Fibroblast of skin of scalp (primary cell): Measurements from ENCODE around the gene AP2M1.

Experiments used
- DNase-seq: peaks from one replicate; pipeline ENCODE4 v3.0.0-alpha.2; 2013

AP2M1 gene

GRCh38 chr3:184229394-184230080 is 54.9 kb downstream of the AP2M1 start, which contains the start of gene VWA5B2:
VWA5B2 (plus strand) TSS chr3:184229585; CDS start chr3:184230529, 944 bp downstream.
- peak; percentile 32 for DNase-seq

GRCh38 chr3:184230081-184230602 is 55.5 kb downstream of the AP2M1 start:
- no peak for DNase-seq

- no peak for DNase-seq
Measured at GRCh38 chr3:184230603-184231528, 56.2 kb downstream of the AP2M1 start.

- no peak for DNase-seq
Measured at GRCh38 chr3:184231671-184232070, 57.0 kb downstream of the AP2M1 start.

- no peak for DNase-seq
Measured at GRCh38 chr3:184233127-184233843, 58.6 kb downstream of the AP2M1 start.
